Panc1 (cell line): Measurements from ENCODE around the gene LHX3.

Experiments used
- POLR2AphosphoS5 ChIP-seq: IDR thresholded peaks from 2 replicates; pipeline ENCODE4 v1.6.1; 2012; ENCODE audit warnings: mild to moderate bottlenecking, low read depth, low read length, moderate library complexity
- SIN3A ChIP-seq: IDR thresholded peaks from 2 replicates; pipeline ENCODE4 v1.6.1; 2012; ENCODE audit warnings: low read depth, mild to moderate bottlenecking, low read length, moderate library complexity, borderline replicate concordance; ENCODE audit not compliant: insufficient read depth
- TCF7L2 ChIP-seq: IDR thresholded peaks from 2 replicates; pipeline ENCODE4 v1.6.1; 2011; ENCODE audit warnings: mild to moderate bottlenecking, low read depth, low read length, inconsistent platforms
- TF ChIP-seq, protein P1 (sequence below): fragments of 450-650 bp; IDR thresholded peaks from 2 replicates; pipeline ENCODE4 v1.5.1; 2017; ENCODE audit warnings: mild to moderate bottlenecking
- TF ChIP-seq, protein P2 (sequence below), 2 experiments: IDR thresholded peaks; 2 replicates each; pipeline ENCODE4 v1.6.1; 2011 to 2012; ENCODE audit warnings: low read depth in 2 of 2, control low read depth in 1 of 2, low read length in 1 of 2, mild to moderate bottlenecking in 1 of 2, moderate library complexity in 1 of 2; ENCODE audit not compliant: insufficient read depth in 1 of 2

DNA sequence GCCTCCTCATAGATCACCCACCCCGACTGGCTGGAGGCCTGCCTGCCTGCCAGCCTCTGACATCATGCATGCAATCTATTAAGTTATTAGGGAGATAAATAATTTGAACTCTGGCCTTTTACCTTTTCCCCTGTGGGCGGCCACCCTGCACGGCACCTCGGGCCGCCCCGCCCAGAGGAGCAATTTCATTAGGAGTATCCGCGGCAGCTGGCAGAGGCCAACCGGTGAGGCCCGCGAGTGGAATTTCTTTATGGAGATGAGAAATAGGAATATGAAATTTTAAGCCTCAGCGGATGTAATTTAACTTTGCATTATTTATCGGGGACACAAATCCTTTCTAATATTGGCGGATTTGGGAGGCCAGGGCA lies 22.5 kb downstream of the LHX3 start:
- TF ChIP-seq, protein P1, sequence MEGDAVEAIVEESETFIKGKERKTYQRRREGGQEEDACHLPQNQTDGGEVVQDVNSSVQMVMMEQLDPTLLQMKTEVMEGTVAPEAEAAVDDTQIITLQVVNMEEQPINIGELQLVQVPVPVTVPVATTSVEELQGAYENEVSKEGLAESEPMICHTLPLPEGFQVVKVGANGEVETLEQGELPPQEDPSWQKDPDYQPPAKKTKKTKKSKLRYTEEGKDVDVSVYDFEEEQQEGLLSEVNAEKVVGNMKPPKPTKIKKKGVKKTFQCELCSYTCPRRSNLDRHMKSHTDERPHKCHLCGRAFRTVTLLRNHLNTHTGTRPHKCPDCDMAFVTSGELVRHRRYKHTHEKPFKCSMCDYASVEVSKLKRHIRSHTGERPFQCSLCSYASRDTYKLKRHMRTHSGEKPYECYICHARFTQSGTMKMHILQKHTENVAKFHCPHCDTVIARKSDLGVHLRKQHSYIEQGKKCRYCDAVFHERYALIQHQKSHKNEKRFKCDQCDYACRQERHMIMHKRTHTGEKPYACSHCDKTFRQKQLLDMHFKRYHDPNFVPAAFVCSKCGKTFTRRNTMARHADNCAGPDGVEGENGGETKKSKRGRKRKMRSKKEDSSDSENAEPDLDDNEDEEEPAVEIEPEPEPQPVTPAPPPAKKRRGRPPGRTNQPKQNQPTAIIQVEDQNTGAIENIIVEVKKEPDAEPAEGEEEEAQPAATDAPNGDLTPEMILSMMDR = no peak
- no peak for TF ChIP-seq SIN3A
- TF ChIP-seq POLR2AphosphoS5 = no peak
- no peak for TF ChIP-seq TCF7L2
- TF ChIP-seq, protein P2, sequence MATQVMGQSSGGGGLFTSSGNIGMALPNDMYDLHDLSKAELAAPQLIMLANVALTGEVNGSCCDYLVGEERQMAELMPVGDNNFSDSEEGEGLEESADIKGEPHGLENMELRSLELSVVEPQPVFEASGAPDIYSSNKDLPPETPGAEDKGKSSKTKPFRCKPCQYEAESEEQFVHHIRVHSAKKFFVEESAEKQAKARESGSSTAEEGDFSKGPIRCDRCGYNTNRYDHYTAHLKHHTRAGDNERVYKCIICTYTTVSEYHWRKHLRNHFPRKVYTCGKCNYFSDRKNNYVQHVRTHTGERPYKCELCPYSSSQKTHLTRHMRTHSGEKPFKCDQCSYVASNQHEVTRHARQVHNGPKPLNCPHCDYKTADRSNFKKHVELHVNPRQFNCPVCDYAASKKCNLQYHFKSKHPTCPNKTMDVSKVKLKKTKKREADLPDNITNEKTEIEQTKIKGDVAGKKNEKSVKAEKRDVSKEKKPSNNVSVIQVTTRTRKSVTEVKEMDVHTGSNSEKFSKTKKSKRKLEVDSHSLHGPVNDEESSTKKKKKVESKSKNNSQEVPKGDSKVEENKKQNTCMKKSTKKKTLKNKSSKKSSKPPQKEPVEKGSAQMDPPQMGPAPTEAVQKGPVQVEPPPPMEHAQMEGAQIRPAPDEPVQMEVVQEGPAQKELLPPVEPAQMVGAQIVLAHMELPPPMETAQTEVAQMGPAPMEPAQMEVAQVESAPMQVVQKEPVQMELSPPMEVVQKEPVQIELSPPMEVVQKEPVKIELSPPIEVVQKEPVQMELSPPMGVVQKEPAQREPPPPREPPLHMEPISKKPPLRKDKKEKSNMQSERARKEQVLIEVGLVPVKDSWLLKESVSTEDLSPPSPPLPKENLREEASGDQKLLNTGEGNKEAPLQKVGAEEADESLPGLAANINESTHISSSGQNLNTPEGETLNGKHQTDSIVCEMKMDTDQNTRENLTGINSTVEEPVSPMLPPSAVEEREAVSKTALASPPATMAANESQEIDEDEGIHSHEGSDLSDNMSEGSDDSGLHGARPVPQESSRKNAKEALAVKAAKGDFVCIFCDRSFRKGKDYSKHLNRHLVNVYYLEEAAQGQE (IDR thresholded peaks at IDR 0.05; ENCODE audit: insufficient read depth in 1 of 2, low read depth in 2 of 2, low read length in 1 of 2) = no peak
